COLO668 (cell line): ENCODE results near the gene FAM118B.

Source experiments
- DNase-seq: peaks from one replicate; lab custom pipeline; 2025; ENCODE audit not compliant: unreplicated experiment; lab: John Stamatoyannopoulos, UW

Gene FAM118B

GRCh38 chr11:126211236-126212088 lies at the start of gene FAM118B, which contains the start of gene RPUSD4:
FAM118B (plus strand) TSS chr11:126211782; CDS start chr11:126235002, 23,220 bp downstream.
RPUSD4 (minus strand) TSS chr11:126211650; CDS start chr11:126211638, 12 bp downstream.
- DNase-seq: peak; percentile 98

GRCh38 chr11:126162306-126163030 lies 49.1 kb upstream of the FAM118B start:
- DNase-seq: no peak

- DNase-seq: peak; percentile 11
These were observed 48.4 kb upstream of the FAM118B start for GRCh38 chr11:126163074-126163700.

- DNase-seq: no peak
These were observed 47.8 kb upstream of the FAM118B start for GRCh38 chr11:126163779-126164178.

- DNase-seq: no peak
These were observed 46.8 kb upstream of the FAM118B start for GRCh38 chr11:126164781-126165180.

- no peak for DNase-seq
These were observed 46.3 kb upstream of the FAM118B start for GRCh38 chr11:126165311-126165720.

GRCh38 chr11:126165757-126166156 lies 45.8 kb upstream of the FAM118B start:
- no peak for DNase-seq

GRCh38 chr11:126166413-126166812 lies 45.2 kb upstream of the FAM118B start:
- DNase-seq: no peak

- DNase-seq: no peak
These were observed 44.1 kb upstream of the FAM118B start for GRCh38 chr11:126167488-126167887.

- DNase-seq: no peak
These were observed 42.3 kb upstream of the FAM118B start for GRCh38 chr11:126169291-126169690.

GRCh38 chr11:126172596-126173038 lies 39.0 kb upstream of the FAM118B start:
- no peak for DNase-seq

GRCh38 chr11:126173257-126173656 lies 38.3 kb upstream of the FAM118B start:
- no peak for DNase-seq

GRCh38 chr11:126174816-126175215 lies 36.8 kb upstream of the FAM118B start:
- DNase-seq: no peak

- DNase-seq: no peak
These were observed 36.2 kb upstream of the FAM118B start for GRCh38 chr11:126175393-126175792.

- DNase-seq: no peak
These were observed 34.6 kb upstream of the FAM118B start for GRCh38 chr11:126176853-126177470.

- no peak for DNase-seq
These were observed 29.4 kb upstream of the FAM118B start for GRCh38 chr11:126181939-126182730.

- no peak for DNase-seq
These were observed 28.7 kb upstream of the FAM118B start for GRCh38 chr11:126182787-126183445.

- DNase-seq: no peak
These were observed 26.1 kb upstream of the FAM118B start for GRCh38 chr11:126185259-126186024.
